ENCODE measurements around the gene PREPL.
"Not testable (repeated sequence)": the region's sequence is repeated elsewhere in the genome, so short reads cannot be mapped to it uniquely, and the experiment has no call there.

Gene PREPL

GRCh38 chr2:44361330-44362206 lies at the start of gene PREPL, which contains the start of gene CAMKMT:
PREPL (minus strand) TSS chr2:44361494; CDS start chr2:44346342, 15,152 bp downstream.
CAMKMT (plus strand) TSS chr2:44361947.
- DNase-seq (ENCODE audit: low read depth), result peak; percentile 95

DNA sequence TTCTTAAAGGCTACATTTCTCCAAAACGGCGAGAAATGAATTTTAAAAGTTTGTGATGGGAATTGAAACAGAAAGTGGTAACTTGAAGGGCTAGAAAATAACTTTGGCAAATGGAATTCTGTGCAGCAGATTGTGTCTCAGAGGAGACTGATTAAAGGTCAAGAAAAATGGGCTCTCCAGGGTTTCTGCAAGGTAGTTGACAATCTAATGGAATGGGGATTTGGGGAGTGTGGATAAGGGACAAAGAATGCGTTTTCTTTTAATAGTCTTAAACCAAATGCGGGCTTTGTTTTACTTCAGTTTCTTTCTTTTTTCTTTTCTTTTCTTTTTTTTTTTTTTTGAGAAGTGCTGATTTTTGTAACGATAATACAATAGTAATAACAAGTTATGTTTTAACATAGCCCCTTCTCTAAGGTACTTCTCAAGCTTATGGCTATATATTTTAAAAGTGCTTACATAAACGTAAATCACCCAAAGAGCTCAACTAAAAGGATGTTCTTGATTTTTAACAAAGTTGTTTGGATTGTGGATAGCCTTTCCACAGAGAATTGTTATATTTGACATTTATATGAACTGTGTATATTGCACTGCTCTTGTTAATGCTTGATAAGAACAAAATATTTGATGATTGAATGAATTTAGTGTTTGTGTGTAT lies 37.1 kb upstream of the PREPL start:
- no peak for DNase-seq (ENCODE audit: low read depth)

GRCh38 chr2:44397447-44398175 lies 36.3 kb upstream of the PREPL start:
- no peak for DNase-seq (ENCODE audit: low read depth)

DNA sequence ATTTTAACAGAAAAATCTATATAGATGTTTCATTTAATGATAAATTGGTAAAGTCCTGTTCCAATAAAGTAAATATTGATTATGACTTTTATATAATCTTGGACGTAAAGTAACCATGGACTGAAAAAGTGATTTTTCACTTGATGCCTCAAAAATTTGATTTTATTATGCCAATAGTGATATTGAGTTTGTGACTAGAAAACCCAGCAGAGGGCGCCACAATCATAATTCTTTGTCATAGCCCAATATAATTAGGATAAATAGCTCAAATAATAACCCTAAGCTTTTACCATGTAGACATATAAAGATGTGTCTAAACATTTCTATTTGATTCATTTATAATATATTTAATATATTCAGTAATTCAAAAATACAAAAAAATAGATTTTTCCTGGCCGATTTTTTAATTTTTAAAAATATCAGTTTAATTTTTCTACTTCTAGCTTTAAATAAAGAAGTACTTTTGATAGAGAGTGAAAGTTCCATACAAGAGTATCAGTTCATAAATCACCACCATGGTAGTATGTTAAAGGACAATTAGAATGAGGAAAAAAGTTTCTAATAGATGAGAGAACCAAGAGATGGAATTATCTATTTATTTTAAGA lies 31.1 kb upstream of the PREPL start:
- DNase-seq (ENCODE audit: low read depth), result peak; percentile 20

GRCh38 chr2:44389895-44390294 lies 28.6 kb upstream of the PREPL start:
- DNase-seq (ENCODE audit: low read depth), result no peak

DNA sequence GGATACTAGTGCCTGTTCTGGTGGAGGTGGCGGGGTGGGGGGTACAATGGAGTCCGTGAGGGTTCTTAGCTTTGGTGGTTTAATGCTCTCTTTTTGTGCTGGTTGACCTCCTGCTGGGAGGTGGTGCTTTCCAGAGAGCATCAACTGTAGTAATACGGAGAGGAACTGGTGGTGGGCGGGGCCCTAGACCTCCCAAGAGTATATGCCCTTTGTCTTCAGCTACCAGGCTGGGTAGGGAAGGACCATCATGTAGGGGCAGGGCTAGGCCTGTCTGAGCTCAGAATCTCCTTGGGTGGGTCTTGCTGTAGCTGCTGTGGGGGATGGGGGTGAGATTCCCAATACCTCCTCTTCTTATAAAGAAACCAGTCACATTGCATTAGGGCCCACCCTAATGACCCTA lies 27.6 kb upstream of the PREPL start:
- no peak for DNase-seq (ENCODE audit: low read depth)

DNA sequence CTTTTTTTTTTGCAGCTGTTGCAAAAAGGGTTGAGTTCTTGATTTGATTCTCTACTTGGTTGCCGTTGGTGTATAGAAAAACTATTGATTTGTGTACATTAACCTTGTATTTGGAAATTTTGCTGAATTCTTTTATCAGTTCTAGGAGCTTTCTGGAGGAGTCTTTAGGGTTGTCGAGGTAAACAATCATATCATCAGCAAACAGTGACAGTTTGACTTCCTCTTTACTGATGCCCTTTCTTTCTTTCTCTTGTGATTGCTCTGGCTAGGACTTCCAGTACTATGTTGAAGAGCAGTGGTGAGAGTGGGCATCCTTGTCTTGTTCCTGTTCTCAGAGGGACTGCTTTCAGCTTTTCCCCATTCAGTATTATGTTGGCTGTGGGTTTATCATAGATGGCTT lies 23.9 kb upstream of the PREPL start:
- DNase-seq (ENCODE audit: low read depth), result not testable (repeated sequence)

GRCh38 chr2:44377486-44377885 lies 16.2 kb upstream of the PREPL start:
- DNase-seq (ENCODE audit: low read depth), result no peak

DNA sequence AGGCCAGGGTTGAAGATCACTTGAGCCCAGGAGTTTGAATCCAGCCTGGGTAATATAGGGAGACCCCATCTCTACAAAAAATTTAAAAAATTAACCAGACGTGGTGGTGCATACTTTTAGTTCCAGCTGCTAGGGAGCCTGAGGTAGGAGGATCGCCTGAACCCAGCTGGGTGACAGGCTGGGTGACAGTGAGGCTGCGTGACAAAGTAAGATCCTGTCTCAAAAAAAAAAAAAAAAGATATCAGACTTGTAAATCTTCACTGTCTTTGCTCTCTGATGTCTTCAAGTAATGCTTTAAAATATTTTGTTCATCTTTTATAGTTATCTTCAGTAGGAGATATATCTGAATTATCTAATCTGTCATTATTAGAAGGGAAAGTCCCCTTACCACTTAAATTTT lies 11.0 kb upstream of the PREPL start:
- DNase-seq (ENCODE audit: low read depth), result no peak

GRCh38 chr2:44371445-44371844 lies 10.2 kb upstream of the PREPL start:
- DNase-seq (ENCODE audit: low read depth), result no peak

DNA sequence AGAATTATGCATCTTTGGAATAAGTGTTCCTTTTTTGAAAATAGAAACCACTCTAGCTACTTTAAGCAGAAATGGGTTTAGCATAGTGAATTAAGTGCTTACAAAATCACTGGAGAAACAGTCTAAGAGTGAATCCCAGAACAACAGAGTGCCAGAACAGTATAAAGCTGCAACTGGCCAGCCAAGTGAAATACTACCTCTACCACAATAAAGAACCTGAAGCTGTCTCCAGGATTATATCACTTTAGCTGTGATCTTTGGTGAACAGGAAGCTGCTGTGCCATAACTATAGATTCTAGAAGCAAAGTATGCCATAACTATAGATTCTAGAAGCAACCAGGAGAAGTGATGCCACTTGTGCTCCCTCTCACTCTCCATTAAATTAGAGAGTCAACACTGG lies 8.1 kb upstream of the PREPL start:
- no peak for DNase-seq (ENCODE audit: low read depth)

- DNase-seq (ENCODE audit: low read depth), result no peak
These were observed 6.3 kb upstream of the PREPL start for GRCh38 chr2:44367591-44367990.

GRCh38 chr2:44364604-44365003 lies 3.3 kb upstream of the PREPL start:
- DNase-seq (ENCODE audit: low read depth), result no peak

DNA sequence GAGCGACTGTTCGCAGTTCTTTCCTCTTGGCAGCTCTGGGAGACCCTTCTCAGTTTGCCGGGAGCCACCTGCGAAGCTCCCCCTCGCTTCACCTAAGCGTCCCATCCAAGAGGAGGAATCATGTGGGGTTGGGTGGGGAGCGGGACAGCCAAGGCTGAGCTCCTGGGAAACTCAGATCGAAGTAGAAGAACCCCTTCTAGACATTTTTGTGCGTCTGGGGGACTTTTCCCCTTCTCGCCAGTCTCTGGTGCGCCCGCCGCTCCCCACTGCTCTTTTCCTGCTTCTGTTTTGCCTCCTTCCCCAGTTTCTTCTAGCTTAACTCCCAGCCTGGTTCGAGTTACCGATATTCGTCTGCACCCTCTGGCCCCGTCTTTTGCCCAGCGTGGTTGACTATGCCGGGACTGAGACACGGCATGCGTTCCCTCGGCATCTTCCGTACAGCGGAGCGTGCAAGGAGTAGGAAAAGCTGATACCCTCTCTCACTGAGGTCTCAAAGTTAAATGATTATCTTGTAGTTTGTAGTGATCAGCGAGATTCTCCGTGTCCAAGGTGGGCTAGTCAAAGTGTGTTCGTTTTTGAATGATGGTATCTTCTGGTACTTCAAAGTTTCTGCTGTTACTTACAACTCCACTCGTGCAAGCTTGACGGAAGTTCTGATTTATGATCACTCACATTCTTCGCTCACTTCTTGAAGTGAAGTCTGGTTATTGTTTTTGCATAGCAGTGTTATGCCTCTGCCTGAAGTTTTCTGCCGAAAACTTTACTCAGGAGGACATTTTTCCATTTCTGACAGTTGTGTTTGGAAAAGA lies 1.1 kb upstream of the PREPL start:
- peak; percentile 20 for DNase-seq (ENCODE audit: low read depth)

DNA sequence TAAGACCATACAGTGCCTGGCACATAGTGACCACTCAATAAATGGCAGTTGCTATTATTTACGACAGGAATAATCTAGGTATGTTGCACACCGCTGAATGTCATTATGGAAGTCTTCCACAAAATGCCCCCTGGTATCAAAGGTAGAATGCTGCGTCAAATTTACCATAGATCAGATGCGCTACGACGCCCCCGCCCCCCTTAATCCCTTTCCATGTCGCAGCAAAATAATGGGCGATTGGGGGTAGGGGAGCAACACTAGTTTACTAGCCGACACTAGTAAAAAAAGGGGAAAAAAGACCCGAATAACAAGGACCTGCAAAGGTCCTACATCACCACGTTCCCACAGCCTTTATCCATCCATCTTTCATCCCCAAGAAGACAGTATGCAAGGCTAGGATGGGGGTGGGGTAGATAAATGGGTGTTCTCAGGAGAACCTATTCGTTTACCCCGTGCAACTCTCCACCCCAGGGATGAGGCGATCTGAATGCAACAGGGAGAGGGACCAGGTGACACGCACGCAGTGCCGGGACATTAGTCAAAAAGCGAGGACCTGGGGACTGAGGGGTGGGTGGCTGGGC lies 455 bp downstream of the PREPL start:
- DNase-seq (ENCODE audit: low read depth), result no peak

DNA sequence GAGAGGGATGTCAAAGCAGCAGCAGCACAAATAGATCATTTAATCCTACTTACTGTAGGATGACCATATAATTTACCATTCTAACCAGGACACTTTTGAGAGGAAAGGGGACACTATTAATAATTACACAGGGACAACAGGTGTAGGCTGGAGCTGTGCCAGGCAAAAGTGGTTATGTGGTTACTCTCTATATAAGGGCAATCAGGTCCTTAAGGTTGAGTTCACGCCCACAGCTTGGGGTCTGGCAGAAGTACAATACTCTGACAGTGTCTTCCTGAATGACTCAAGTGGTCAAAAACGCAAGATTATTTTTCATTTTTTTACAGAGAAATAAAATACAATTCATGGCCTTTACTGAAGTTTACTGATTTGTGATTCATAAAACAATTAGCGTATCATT lies 2.8 kb downstream of the PREPL start:
- DNase-seq (ENCODE audit: low read depth), result no peak

GRCh38 chr2:44354761-44355160 lies 6.5 kb downstream of the PREPL start:
- DNase-seq (ENCODE audit: low read depth), result no peak

GRCh38 chr2:44352510-44352909 lies 8.8 kb downstream of the PREPL start:
- DNase-seq (ENCODE audit: low read depth), result no peak

DNA sequence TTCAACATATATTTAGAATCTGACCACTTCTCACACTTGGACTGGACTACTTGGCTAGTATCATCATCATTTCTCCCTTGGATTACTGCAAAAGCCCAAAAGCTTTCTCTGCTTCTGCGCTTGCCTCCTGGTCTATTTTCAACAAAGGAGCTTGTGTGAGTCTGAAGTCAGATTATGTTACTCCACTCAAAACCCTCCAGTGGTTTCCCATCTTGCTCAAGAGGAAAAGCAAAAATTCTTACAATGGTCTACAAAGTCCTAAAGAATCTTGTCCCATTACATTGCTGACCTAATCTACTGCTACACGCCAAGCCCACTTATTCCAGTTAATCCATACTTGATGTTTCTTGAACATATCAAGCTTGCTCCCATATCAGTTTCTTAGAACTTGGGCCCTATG lies 9.6 kb downstream of the PREPL start:
- DNase-seq (ENCODE audit: low read depth), result no peak

GRCh38 chr2:44351088-44351487 lies 10.2 kb downstream of the PREPL start:
- no peak for DNase-seq (ENCODE audit: low read depth)

DNA sequence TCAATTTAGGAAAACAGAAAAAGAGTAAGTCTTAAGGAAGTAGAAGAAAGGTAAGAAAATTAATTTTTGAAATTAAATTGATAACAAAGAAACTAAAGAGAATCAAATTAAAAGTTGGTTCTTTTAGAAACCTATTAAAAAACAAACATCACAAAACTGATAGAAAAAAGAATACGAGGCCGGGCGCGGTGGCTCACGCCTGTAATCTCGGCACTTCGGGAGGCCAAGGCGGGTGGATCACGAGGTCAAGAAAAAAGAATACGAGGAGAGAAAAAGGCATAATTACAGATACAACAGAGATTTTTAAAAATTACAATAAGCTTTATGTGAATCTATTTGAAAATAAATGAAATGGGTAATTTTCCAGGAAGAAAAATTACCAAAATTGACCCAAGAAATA lies 11.8 kb downstream of the PREPL start:
- no peak for DNase-seq (ENCODE audit: low read depth)

Measured in GM04504 (cell line).